HG03432 (cell line): ENCODE data around the gene DPH5.
A peak's percentile ranks its signal among the peaks of the same experiment; 100 is the strongest.
"Not testable (repeated sequence)": the region's sequence is repeated elsewhere in the genome, so short reads cannot be mapped to it uniquely, and the experiment has no call there.

ENCODE experiments used
- ATAC-seq: cut with Tn5 transposase; IDR thresholded peaks from one replicate; pipeline ENCODE4 v1.9.1; 2021; ENCODE audit warnings: mild to moderate bottlenecking, moderate library complexity; ENCODE audit not compliant: unreplicated experiment

Gene DPH5, protein sequence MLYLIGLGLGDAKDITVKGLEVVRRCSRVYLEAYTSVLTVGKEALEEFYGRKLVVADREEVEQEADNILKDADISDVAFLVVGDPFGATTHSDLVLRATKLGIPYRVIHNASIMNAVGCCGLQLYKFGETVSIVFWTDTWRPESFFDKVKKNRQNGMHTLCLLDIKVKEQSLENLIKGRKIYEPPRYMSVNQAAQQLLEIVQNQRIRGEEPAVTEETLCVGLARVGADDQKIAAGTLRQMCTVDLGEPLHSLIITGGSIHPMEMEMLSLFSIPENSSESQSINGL

GRCh38 chr1:101025657-101026429 lies at the start of gene DPH5:
Gene DPH5, minus strand, starts transcription at chr1:101025784. Its CDS starts 341 bp downstream, at chr1:101025443.
- ATAC-seq: peak; percentile 92

DNA sequence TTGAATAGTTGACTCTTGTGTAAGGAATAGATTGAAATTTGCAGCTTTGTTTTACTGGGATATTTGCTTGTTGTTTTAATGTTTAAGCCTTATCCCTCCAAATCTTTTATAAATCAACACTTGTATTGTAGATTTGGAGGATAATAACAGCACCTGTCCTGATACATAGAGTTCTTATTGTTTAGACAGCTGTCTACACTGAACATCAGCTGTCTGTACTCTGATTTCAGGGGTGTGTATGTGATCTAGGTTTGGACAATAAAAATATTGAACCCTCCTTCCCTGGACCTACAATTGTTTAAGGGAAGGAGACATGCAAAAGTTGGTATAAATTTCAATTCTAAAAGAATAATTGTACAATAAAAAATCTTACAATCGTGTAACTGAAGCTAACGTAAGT lies 48.3 kb upstream of the DPH5 start:
- no peak for ATAC-seq

DNA sequence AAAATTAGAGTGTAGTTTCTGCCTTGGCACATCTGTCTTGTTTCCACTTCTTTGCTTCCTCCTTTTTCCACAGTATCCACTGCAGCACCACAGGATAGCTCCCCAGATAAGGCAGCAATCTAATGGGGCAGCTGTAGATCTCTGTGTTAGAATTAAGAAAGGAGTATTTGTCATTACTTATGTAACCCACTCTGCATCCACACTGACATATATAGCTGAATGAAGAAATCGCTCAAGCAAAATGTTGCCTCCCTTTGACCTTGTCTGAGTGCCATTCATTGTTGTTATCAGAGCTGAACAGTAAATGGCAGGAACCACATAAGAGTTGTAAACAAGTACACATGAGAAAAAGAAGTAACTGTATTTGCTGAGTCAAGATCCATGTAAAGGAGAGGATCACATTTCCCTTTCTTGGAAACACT lies 45.9 kb upstream of the DPH5 start:
- no peak for ATAC-seq

DNA sequence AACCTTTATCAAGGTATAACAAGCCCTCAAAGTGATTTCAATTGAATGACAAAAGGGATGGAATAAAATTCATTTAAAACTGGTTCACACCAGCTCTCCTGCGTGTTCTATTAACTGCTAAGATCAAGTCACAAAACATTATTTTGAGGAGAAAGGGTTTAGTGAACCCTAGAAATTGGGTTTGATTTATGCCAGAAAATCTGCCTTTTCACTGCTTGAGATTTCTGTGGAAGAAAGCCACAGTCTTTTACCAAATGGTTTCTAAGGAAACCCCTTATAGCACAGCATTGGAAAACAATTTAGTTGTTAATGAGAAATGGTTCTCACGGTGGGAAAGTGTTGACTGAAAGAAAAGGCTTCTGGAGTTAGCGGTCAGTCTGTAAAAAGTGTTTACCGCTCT lies 43.6 kb upstream of the DPH5 start:
- ATAC-seq: no peak

DNA sequence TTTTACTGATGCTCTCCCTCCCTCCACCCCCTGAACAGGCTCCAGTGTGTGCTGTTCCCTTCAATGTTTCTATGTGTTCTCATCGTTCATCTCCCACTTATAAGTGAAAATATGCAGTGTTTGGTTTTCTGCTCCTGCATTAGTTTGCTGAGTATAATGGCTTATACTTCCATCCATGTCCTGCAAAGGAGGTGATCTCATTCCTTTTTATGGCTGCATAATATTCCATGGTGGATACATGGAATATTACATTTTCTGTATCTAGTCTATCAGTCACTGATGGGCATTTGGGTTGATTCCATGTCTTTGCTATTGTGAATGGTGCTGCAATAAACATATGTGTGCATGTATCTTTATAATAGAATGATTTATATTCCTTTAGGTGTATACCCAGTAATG lies 41.4 kb upstream of the DPH5 start:
- ATAC-seq: not testable (repeated sequence)

DNA sequence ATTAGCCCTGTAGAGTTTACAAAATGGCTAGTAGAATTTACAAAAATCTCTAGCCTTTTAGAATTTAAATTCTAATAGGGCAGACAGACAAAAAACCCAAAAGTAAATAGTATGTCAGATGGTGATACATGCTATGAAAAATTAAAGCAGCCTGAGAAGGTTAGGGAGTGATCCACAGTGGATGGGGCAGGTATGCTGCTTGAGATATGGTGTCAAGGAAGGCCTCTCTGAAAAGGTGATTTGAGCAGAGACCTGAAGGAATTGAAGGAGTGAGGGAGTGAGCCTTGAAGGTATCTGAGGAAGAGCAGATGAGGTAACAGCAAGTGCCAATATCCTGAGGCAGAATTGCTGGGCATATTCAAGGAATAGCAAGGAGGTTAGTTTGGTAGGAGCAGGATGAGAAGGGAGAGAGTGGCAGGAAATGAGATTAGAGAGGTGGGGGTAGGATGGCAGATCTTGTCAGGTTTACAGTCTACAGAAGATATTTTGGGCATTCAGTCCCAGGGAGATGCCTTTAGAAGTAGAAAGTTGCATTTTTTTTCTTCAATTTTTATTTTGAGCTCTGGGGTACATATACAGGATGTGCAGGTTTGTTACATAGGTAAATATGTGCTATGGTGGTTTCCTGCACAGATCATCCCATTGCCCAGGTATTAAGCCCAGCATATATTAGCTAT lies 40.8 kb upstream of the DPH5 start:
- ATAC-seq: no peak

- peak; percentile 51 for ATAC-seq
Measured at GRCh38 chr1:101065575-101065974, 40.0 kb upstream of the DPH5 start.

DNA sequence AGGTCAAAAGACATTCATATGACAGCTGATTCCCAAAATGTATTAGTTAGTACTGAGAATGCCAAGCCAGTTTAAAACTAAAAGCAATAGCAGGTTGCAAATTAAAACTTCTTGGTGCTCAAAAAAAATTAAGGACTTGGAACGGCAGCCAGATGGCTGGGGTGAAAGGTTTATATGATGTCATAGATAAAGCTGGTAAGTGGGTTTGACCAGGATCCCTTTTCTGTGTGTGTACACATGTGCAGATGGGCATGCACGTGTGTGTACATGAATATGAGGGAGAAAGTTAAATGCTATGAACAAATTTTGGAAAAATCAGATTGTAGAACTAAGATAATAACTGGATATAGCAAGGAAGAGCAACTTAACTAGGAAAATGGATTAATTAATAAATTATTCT lies 39.1 kb upstream of the DPH5 start:
- no peak for ATAC-seq

- ATAC-seq: peak; percentile 85
Measured at GRCh38 chr1:101060992-101061391, 35.4 kb upstream of the DPH5 start.

GRCh38 chr1:101059945-101060542 lies 34.5 kb upstream of the DPH5 start:
- no peak for ATAC-seq

DNA sequence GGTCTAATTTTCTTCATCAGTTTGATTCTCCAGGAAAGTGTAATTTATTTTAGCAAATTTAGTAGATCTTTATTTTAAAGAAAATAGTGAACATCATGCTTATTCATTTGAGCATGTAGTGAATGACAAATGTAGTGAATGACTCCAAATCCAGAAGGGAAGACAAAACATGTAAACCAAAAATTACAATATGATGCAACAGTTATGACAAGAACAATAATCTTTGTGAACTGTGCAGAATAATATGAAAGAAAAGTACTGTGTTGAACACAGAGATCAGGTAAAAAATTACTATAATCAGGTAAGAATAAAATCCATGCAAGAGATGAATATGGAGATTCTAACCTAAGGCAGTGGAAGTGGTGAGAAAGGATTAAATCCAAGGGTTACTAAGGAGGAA lies 30.0 kb upstream of the DPH5 start:
- ATAC-seq: no peak

- peak; percentile 96 for ATAC-seq
Measured at GRCh38 chr1:101051688-101052638, 26.4 kb upstream of the DPH5 start.

GRCh38 chr1:101050869-101051268 lies 25.3 kb upstream of the DPH5 start:
- no peak for ATAC-seq

GRCh38 chr1:101044749-101045148 lies 19.2 kb upstream of the DPH5 start:
- ATAC-seq: no peak

DNA sequence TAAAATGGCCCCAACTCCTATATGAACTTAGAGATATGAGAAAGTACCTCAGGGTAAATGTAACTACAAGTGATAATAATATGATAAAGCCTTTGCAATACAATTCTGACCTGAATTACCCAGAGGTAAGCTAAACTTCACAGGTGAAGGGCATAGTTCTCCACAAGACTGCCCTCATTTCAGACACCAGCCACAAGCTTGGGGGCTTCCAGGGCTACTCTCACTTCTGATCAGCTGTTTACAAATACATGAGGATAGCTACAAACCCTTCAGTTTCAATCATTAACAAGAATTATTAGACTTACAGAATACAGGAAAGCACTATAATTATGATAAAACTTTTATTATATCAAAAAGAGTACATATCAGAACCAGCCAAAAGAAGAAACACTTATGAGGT lies 18.7 kb upstream of the DPH5 start:
- no peak for ATAC-seq

GRCh38 chr1:101043776-101044175 lies 18.2 kb upstream of the DPH5 start:
- ATAC-seq: no peak

DNA sequence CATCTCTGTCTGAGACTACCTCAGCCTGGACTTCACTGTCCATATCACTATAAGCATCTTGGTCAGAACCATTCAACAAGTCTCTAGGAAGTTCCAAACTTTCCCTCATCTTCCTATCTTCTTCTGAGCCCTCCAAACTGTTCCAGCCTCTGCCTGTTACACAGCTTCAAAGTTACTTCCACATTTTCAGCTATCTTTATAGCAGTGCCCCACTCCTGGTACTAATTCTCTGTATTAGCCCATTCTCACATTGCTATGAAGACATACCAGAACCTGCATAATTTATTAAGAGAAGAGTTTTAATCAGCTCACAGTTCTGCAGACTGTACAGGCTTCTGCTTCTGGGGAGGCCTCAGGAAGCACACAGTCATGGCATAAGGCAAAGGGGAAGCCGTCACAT lies 15.7 kb upstream of the DPH5 start:
- ATAC-seq: no peak

DNA sequence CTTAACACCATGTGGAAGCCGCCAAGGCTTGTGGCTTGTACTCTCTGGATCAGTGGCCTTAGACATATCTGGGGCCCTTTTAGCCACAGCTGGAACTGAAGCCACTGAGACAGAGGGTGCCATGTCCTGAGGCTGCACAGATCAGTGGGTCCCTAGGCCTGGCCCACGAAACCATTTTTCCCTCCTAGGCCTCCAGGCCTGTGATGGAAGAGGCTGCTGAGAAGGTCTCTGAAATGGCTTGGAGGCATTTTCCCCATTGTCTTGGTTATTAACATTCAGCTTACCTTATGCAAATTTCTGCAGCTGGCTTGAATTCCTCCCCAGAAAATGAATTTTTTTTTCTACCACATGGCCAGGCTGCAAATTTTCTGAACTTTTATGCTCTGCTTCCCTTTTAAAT lies 15.1 kb upstream of the DPH5 start:
- no peak for ATAC-seq

DNA sequence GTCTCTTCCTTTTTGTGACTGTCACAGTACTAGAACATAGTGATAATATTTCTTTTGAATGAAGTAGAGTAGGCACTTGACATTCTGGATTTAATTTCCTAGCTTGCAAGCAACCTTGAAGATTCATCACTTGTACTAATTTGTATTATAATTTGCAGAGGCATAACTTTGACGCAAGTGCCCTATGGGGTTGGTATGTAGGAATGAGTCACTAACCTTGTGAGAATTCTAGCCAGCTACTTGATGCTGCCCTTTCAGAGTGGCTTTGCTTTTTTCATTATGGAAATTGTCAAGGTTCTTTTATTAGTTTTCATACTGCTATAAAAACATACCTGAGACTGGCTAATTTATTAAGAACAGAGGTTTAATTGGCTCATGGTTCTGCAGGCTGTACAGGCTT lies 13.7 kb upstream of the DPH5 start:
- ATAC-seq: no peak

- no peak for ATAC-seq
Measured at GRCh38 chr1:101037316-101037715, 11.7 kb upstream of the DPH5 start.
